GM12878 (cell line): ENCODE measurements around the gene PSMB7. TPM values are rescaled to one million over a fixed set of nuclear protein-coding genes. Genes with fewer than 3 reads are reported as not detected.

ENCODE experiments used
- ATAC-seq: fragments of 200-7000 bp; cut with Tn5 transposase; 3 replicates; pipeline ENCODE4 v1.9.1; 2020; ENCODE audit warnings: mild to moderate bottlenecking, moderate library complexity
- BruUV-seq: library from RNA; stranded (reverse); fragments of 400-500 nt; replicated peaks from 2 replicates; lab custom pipeline; 2021; lab: Mats Ljungman, UMichigan
- CTCF ChIA-PET: fragments of 300-600 bp; sonication (Branson Sonifier 250); formaldehyde crosslinking; extraction: SDS; loops from one replicate; lab custom pipeline; 2021; ENCODE audit warnings: inconsistent platforms; lab: Yijun Ruan, JAX
- POLR2A ChIA-PET: fragments of 350-600 bp; formaldehyde crosslinking; extraction: SDS; loops from one replicate; lab custom pipeline; 2021; ENCODE audit warnings: inconsistent platforms; lab: Charles Lee
- RAD21 ChIA-PET: fragments of 300-600 bp; sonication (Branson Sonifier 250); formaldehyde crosslinking; loops from one replicate; lab custom pipeline; 2023; ENCODE audit warnings: antibody characterized with exemption; ENCODE audit not compliant: unreplicated experiment; lab: Charles Lee
- SMC1A ChIA-PET: fragments of 300-600 bp; sonication (Branson Sonifier 250); formaldehyde crosslinking; loops from one replicate; lab custom pipeline; 2023; ENCODE audit not compliant: unreplicated experiment, uncharacterized antibody; lab: Charles Lee
- DNase-seq: peaks from one replicate; pipeline ENCODE4 v3.0.0-alpha.2; 2011; ENCODE audit warnings: low read depth, low spot score
- FAIRE-seq: peaks from 3 replicates; lab custom pipeline; 2011; peaks lifted over from hg19 to GRCh38; lab: Jason Lieb, UNC
- H2AFZ ChIP-seq: 2 replicates; pipeline ENCODE4 v1.6.0; 2011; ENCODE audit warnings: low read depth, low read length, control low read depth; ENCODE audit not compliant: control insufficient read depth
- H3K27ac ChIP-seq: 2 replicates; pipeline ENCODE4 v1.5.1; 2011; ENCODE audit warnings: control low read depth; ENCODE audit not compliant: control insufficient read depth, insufficient read depth
- H3K27me3 ChIP-seq, 2 experiments: replicated peaks in 1 of 2; 2 replicates each; pipeline versions ENCODE4 v1.6.0 to v1.6.1; 2011; ENCODE audit warnings: low read length in 1 of 2; ENCODE audit not compliant: control insufficient read depth in 2 of 2, insufficient read depth in 2 of 2
- H3K36me3 ChIP-seq, 2 experiments: 2 replicates each; pipeline ENCODE4 v1.5.1; 2011; ENCODE audit warnings: low read length in 1 of 2; ENCODE audit not compliant: control insufficient read depth in 2 of 2, insufficient read depth in 2 of 2
- H3K4me1 ChIP-seq: 2 replicates; pipeline ENCODE4 v1.6.1; 2011; ENCODE audit warnings: mild to moderate bottlenecking, low read length, moderate library complexity, mixed read lengths; ENCODE audit not compliant: control insufficient read depth, insufficient read depth
- H3K4me2 ChIP-seq: 2 replicates; pipeline ENCODE4 v1.6.0; 2011; ENCODE audit warnings: control low read depth; ENCODE audit not compliant: control insufficient read depth, insufficient read depth
- H3K4me3 ChIP-seq: fragments of 200-600 bp; sonication (generic); 2 replicates; pipeline ENCODE4 v1.5.1; 2016
- H3K79me2 ChIP-seq: 2 replicates; pipeline ENCODE4 v1.6.0; 2011; ENCODE audit warnings: low read length; ENCODE audit not compliant: control insufficient read depth, insufficient read depth
- H3K9ac ChIP-seq: 2 replicates; pipeline ENCODE4 v1.8.0; 2011; ENCODE audit warnings: low read length, control low read depth, mixed read lengths; ENCODE audit not compliant: control insufficient read depth, insufficient read depth
- H3K9me3 ChIP-seq: replicated peaks from 3 replicates; pipeline ENCODE4 v1.5.1; 2011; ENCODE audit warnings: mild to moderate bottlenecking, low read length; ENCODE audit not compliant: control insufficient read depth, insufficient read depth
- H4K20me1 ChIP-seq: 2 replicates; pipeline ENCODE4 v1.6.0; 2011; ENCODE audit not compliant: control insufficient read depth, insufficient read depth
- MEF2B ChIP-seq: fragments of 450-650 bp; IDR thresholded peaks from 2 replicates; pipeline ENCODE4 v1.6.1; 2018; ENCODE audit warnings: mild to moderate bottlenecking, moderate library complexity; ENCODE audit not compliant: partially characterized antibody, poor library complexity, severe bottlenecking
- ZNF24 ChIP-seq: fragments of 450-650 bp; IDR thresholded peaks from 2 replicates; pipeline ENCODE4 v1.6.1; 2017; ENCODE audit warnings: antibody characterized with exemption, mild to moderate bottlenecking
- WGBS: methylation state at CpG from one replicate; pipeline ENCODE4 v1.1.6; 2016; ENCODE audit warnings: low lambda C conversion rate; ENCODE audit not compliant: insufficient replicate concordance, insufficient coverage; ENCODE audit errors: missing lambda C conversion rate; 5-methylcytosine and 5-hydroxymethylcytosine counted together
- in situ Hi-C: fragments of 300-500 bp; cut with MboI; formaldehyde crosslinking; loops from 9 replicates; pipeline ENCODE4 v1.14.3; 2018; ENCODE audit warnings: mixed read lengths
- intact Hi-C: fragments of 100-400 bp; cut with micrococcal nuclease; formaldehyde crosslinking; loops from one replicate; pipeline ENCODE4 v1.14.2; 2022; ENCODE audit not compliant: unreplicated experiment
- polyA plus RNA-seq, 11 experiments: library from polyadenylated mRNA; depleted of rRNA in 4 of 11; unstranded in 6 of 11; stranded (reverse) in 5 of 11; fragments of >200 nt; fragmentation: Nextera tagmentation in 4 of 11; fragmentation: Illumina TruSeq in 1 of 11; extraction: Ambion mirVana in 4 of 11; extraction: Trizol in 1 of 11; gene quantifications; 1 replicate in 1 of 11; 2 replicates in 10 of 11; pipeline versions ENCODE4 v1.2.1 to v1.2.3, GENCODE V29; 2011 to 2016; ENCODE audit warnings: inconsistent platforms in 2 of 11, missing spikeins in 2 of 11, low read depth in 1 of 11
- total RNA-seq, 4 experiments: library from RNA; depleted of rRNA in 3 of 4; stranded (reverse); fragments of >200 nt in 3 of 4; fragmentation: Illumina TruSeq in 1 of 4; extraction: Trizol in 1 of 4; gene quantifications; 2 replicates each; pipeline versions ENCODE4 v1.2.1 to v1.2.3, GENCODE V29; 2013 to 2021
- TF ChIP-seq, protein P1 (sequence below): IDR thresholded peaks from 2 replicates; pipeline ENCODE4 v1.6.1; 2012; ENCODE audit warnings: low read length, inconsistent platforms

The PSMB7 gene
- total and polyA plus RNA-seq, 10 of the 15 experiments (the other 5 are each of a cell fraction or from before 2014, with no cell fraction given), result 174 to 564 (median 268) TPM

DNA sequence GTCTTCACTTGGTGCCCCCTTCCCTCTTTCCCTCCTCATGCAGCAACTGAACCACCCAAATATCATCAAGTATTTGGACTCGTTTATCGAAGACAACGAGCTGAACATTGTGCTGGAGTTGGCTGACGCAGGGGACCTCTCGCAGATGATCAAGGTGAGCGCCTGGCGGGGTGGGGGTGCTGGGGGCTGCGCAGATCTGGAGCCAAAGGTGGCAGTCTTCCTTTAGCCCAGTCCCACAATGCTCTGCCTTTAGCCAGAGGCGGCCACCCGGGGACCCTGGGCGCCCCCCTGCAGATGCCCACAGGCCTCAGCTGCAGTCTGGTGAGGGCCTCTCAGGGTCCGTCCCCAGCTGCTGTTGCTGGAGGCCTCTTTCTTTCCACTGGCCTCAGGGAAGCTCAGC is 93.8 kb downstream of the PSMB7 start:
- ChIA-PET POLR2A (no interaction called here), RAD21 (no interaction called here), CTCF (interaction anchor here (0.6 to 2.8 kb wide), 6 partner anchors 53 to 199 kb away, joined by 3 to 17 read pairs (median 4); no protein-coding TSS in a partner anchor), SMC1A (no interaction called here)
- H3K79me2 ChIP-seq, result peaks cover 1% of the 10 kb centered on the region; the same call in 1 of the 2 replicates
- H3K4me1 ChIP-seq, result peaks cover 8% of the 10 kb centered on the region
- H4K20me1 ChIP-seq, result no peaks in the 10 kb centered on the region
- no peak for FAIRE-seq
- intact Hi-C loops, result loop anchor here (2.0 kb wide), 1 partner anchor 195 kb away; no protein-coding TSS in a partner anchor
- H3K27me3 ChIP-seq, result no peaks in the 10 kb centered on the region
- H2AFZ ChIP-seq, result no peak overlapping the region
- TF ChIP-seq ZNF24 (no peak), MEF2B (no peak)
- TF ChIP-seq, protein P1, sequence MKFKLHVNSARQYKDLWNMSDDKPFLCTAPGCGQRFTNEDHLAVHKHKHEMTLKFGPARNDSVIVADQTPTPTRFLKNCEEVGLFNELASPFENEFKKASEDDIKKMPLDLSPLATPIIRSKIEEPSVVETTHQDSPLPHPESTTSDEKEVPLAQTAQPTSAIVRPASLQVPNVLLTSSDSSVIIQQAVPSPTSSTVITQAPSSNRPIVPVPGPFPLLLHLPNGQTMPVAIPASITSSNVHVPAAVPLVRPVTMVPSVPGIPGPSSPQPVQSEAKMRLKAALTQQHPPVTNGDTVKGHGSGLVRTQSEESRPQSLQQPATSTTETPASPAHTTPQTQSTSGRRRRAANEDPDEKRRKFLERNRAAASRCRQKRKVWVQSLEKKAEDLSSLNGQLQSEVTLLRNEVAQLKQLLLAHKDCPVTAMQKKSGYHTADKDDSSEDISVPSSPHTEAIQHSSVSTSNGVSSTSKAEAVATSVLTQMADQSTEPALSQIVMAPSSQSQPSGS, result no peak
- H3K9ac ChIP-seq, result no peak overlapping the region
- BruUV-seq, result no TSS peak
- in situ Hi-C loops, result no loop called here
- H3K4me3 ChIP-seq, result no peak overlapping the region
- H3K9me3 ChIP-seq, result no peaks in the 10 kb centered on the region
- WGBS, result 99% methylated on average over 12 of the region's 12 CpGs
- H3K36me3 ChIP-seq, result peaks cover 29 to 53% of the 10 kb centered on the region in 2 experiments
- ATAC-seq, result no peak
- DNase-seq, result no peak
- no peak overlapping the region for H3K27ac ChIP-seq
- no peak overlapping the region for H3K4me2 ChIP-seq
